ENCODE measurements around the gene CHD2.
"Not testable (repeated sequence)": the region's sequence is repeated elsewhere in the genome, so short reads cannot be mapped to it uniquely, and the experiment has no call there.

Gene CHD2

DNA sequence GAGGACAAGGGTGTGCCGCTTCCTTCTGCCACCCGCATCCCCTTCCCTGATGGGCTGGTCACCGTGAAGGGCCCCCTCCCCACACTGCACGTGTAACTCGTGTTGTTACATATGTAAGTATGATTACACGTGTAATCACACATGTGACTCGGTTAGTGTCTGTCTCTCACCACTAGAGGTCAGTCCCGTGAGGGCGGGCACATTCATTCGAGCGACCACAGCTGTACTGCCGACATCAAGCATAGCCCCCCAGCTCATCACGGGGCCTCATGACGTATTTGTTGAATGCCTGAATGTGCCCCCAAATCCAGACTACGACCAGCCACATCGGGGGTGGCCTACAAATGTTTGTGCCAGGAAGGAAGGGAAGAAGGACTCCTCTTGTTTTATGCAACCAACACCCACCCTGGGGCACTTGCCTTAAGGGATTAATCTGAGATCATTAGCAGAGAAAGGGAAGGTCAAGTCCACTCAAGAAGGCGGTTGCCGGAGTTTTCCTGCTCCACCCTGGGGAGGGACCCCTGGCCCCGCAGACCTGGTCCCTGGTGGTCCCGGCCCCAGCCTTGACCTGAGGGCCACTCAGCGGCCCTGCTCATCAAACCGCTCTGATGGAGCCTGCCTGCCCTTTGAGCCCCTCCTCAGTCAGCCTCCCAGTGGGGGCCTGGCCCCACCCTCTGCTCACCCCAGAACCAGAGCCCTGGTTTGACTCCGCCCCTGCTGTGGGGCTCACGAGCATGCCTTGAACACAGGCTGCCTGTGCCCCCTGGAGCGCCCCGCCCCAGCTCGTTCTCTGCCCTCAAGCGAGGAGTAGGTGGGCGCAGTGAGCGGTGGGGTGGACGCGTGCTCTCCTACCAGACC lies 136.1 kb downstream of the CHD2 start:
- DNase-seq (ENCODE audit: low spot score), result no peak

DNA sequence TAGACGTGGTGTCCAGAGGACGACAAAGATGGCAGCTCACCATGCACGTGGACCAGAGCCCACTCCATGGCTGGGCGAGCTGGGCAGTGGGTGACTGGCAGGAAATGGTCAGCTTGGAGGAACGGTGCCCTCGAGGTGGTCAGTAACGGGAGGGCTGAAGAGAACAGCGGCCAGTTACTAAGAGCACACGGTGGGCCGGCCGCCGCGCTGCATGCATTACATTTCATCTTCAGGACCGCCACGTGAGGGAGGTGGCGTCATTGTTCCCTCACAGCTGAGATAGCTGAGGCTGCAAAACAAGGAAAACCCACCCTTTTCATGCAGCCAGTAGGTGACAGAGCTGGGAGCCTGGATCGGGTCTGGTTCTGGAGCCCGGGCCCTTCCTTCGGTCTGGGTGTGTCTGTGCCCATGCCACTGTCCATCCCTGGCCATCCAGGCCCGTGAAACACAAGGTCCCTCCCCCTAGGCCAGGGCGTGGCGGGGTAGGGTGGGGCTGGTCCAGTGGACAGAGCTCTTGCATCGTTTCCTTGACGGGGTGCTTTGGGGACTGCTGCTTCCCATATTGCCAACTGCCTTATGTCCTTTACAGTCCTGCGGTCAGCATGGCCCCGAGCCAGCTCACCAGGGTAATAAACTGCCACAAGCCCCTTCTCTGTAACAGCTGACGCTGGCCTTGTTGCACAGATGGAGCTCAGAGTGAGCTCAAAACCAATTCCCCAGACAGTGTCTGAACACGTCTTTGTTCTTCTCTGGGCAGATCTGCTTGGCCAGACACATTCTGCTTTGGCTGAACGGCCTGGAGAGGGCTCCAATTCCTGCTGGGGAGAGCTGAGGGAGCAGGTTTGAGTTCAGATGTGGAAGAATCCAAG lies 137.1 kb downstream of the CHD2 start:
- peak; percentile 83 for DNase-seq (ENCODE audit: low spot score)

- DNase-seq (ENCODE audit: low spot score), result no peak
Observed at GRCh38 chr15:93037820-93038705, 137.9 kb downstream of the CHD2 start.

GRCh38 chr15:93039562-93040287 lies 139.6 kb downstream of the CHD2 start:
- DNase-seq (ENCODE audit: low spot score), result not testable (repeated sequence)

GRCh38 chr15:93040288-93041158 lies 140.4 kb downstream of the CHD2 start:
- DNase-seq (ENCODE audit: low spot score), result no peak

DNA sequence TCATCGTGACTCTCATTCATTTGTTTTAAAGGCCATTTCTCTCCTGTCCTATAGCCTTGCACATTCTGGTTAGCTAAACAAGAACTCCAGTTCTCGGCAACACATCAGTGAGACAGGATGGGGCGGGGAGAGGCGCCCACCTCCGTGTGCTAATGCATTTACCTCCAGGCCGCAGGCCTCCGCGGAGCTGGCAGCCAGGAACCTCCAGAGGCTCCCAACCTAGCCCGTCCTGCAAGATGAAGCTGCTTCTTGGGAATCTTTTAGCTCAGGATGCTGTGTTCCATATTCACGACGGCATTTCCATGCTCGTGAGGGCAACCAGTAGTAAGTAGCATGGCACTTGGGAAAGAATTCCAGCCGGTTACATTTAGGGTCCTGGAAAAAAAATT lies 141.0 kb downstream of the CHD2 start:
- DNase-seq (ENCODE audit: low spot score), result no peak

DNA sequence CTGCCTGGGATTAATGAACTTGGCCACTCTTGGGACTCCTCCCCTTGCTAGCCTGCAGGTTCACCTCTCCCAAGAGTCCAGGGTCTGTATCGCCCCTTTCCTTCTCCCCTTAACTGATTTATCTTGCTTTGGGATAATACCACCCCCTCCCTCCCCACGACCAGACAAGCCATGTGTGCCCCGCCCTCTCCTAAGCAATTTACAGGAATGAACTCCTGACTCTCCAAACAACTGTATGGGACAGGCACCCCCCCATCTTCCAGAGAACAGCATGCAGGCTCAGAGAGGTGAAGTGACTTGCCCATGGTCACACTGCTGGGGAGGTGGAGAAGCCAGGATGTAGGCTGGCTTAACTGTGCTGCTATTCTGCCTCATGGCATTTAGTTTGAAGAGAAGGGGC lies 142.1 kb downstream of the CHD2 start:
- no peak for DNase-seq (ENCODE audit: low spot score)

- DNase-seq (ENCODE audit: low spot score), result peak; percentile 49
Observed at GRCh38 chr15:93042691-93043378, 142.7 kb downstream of the CHD2 start.

- no peak for DNase-seq (ENCODE audit: low spot score)
Observed at GRCh38 chr15:93043621-93044300, 143.6 kb downstream of the CHD2 start.

- DNase-seq (ENCODE audit: low spot score), result no peak
Observed at GRCh38 chr15:93044301-93045190, 144.4 kb downstream of the CHD2 start.

DNA sequence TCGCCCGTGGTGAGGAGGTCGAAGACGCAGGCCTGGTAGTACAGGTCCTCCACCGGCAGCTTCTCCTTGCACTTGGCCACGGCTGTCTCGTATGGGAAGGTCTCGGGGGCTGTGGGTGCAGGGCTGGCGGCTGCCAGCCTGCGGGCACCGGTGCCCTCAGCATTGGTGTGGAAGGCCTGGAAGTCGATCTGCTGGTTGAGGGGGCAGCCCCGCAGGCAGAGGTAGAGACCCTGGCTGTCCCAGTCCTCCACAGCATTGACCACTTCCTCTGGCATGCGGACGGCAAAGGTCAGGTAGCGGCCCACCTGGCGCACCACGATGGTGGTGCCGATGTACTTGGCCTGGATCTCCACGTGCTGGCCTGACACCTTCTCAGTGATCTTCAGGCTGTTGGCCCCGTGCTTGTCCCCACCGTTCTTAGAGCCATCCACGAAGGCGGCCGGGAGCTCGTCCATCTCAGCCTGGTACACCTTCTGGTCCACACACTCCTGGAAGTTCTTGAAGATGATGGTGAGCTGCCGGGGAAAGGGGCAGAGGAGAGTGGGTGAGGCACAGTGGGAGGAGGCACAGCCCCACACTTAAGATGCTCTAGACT lies 145.2 kb downstream of the CHD2 start:
- no peak for DNase-seq (ENCODE audit: low spot score)

DNA sequence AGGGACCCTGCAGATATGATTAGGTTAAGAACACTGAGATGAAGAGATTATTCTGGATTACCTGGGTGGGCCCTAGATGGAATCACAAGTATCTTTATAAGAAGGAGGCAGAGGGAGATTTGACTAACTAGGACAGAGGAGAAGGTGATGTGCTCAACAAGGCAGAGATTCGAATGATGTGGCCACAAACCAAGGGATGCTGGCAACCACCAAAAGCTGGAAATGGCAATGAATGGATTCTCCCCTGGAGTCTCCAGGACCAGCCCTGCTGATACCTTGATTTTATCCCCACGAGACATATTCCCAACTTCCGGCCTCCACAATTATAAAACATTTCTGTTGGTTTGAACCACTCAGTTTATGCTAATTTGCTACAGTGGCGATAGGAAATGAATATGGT lies 146.0 kb downstream of the CHD2 start:
- no peak for DNase-seq (ENCODE audit: low spot score)

DNA sequence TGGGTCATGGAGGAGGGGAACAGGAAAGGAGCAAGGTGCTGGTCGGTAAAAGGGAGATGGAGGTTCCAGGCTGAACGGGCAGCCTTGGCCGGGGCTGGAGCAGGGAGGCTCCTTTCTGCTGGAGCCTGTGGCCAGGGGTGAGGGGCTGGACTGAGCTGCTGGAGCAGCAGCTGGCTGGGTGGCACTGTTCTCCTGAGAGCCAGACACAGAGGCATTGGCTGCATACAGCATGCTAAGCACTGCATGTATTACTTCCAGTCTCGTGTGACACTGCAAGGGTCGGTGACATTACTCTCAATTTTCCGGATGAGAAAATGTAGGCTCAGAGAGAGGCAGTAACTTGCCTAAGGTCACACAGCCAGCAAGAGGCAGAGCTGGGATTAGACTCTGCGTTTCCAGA lies 146.6 kb downstream of the CHD2 start:
- no peak for DNase-seq (ENCODE audit: low spot score)

GRCh38 chr15:93047621-93048425 lies 147.7 kb downstream of the CHD2 start:
- DNase-seq (ENCODE audit: low spot score), result no peak

- DNase-seq (ENCODE audit: low spot score), result no peak
Observed at GRCh38 chr15:93048426-93048721, 148.2 kb downstream of the CHD2 start.

GRCh38 chr15:93048759-93049161 lies 148.6 kb downstream of the CHD2 start:
- DNase-seq (ENCODE audit: low spot score), result peak; percentile 63

DNA sequence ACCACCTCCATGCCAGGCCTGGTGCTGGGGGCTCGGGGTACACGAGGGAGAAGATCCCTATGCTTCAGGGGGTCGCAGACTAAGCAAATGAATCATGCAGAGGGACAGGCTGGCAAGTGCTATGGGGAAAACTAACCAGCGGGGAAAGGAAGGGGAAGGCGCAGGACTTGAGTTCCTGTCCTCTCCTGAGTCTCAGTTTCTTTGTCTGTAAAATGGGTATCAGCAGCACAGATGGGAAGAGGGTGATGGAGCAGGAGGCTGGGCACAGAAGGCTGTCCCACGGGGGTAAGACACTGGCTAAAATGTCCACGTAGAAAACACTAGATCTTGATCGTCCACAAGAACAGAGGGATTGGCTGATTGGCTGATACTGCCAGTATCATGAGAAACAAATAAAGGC lies 149.1 kb downstream of the CHD2 start:
- no peak for DNase-seq (ENCODE audit: low spot score)
